Measurements from ENCODE around the gene SETD7. TPM values are rescaled to one million over a fixed set of nuclear protein-coding genes. Genes with fewer than 3 reads are reported as not detected.
A peak's percentile ranks its signal among the peaks of the same experiment; 100 is the strongest.

The SETD7 gene
- total and polyA plus RNA-seq, 2 donors (not counting 3 experiments of a cell fraction or from before 2014, with no cell fraction given), result 18.8 to 39.9 TPM

DNA sequence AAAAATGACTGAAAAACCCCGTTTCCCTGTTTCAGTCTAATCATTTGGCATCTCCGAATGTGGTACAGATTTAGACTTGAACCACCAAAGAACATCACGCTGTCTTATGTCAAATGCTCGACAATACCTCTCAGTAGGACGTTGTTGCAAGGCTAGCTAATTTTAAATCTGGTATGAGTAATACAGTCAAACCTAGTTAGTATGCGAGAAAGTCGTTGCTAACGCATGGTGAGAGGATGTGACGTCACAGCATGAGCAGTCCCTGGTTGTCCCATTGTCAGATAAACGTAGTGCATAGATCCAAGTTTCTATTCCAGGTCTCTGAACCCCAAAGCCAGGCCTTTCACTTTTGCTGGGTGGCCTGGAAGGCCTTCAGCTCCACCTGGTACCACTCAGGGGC is 44.7 kb downstream of the SETD7 start:
- no peaks in the 10 kb centered on the region for H3K9me1 ChIP-seq (replicated peaks; ENCODE audit: control insufficient read depth, extremely low read depth, insufficient read depth, low read length)
- H3K4me3 ChIP-seq (replicated peaks in 1 of 3; ENCODE audit: insufficient read depth in 1 of 3, low read depth in 1 of 3, low read length in 3 of 3), result no peak overlapping the region
- BruUV-seq (replicated peaks), result no TSS peak
- CTCF ChIA-PET, result interaction anchor here (0.9 to 3.8 kb wide), 3 partner anchors 9 to 480 kb away, joined by 3 to 18 read pairs (median 6); no protein-coding TSS in a partner anchor
- H3K9ac ChIP-seq (replicated peaks; ENCODE audit: extremely low read depth, insufficient read depth, low read length), result no peak overlapping the region
- no peaks in the 10 kb centered on the region for H3K9me3 ChIP-seq (replicated peaks; ENCODE audit: control insufficient read depth, insufficient read depth, low read length)
- dilution Hi-C loops (cut with MboI; ENCODE audit: extremely low pct_ligation_motif_present, low sequenced_read_pairs), result no loop called here
- no peak overlapping the region for H2AFZ ChIP-seq (ENCODE audit: low read depth, low read length)
- DNase-seq (ENCODE audit: low read depth, low spot score) (no peak), FAIRE-seq (peak; percentile 46)
- H3K4me1 ChIP-seq (ENCODE audit: control insufficient read depth, extremely low read depth, insufficient read depth, low read length), result peaks cover 7% of the 10 kb centered on the region
- H3K27ac ChIP-seq (ENCODE audit: insufficient read depth, low read depth, low read length), result no peak overlapping the region
- no peak overlapping the region for H3K4me2 ChIP-seq (ENCODE audit: insufficient read depth, low read length)
- H4K20me1 ChIP-seq (replicated peaks; ENCODE audit: control insufficient read depth, extremely low read depth, insufficient read depth, low read length), result no peaks in the 10 kb centered on the region
- POLR2A ChIA-PET, result no interaction called here
- H3K36me3 ChIP-seq (ENCODE audit: control insufficient read depth in 2 of 2, extremely low read depth in 1 of 2, insufficient read depth in 2 of 2, low read length in 2 of 2), result peaks cover 6 to 20% of the 10 kb centered on the region in 2 experiments
- no peaks in the 10 kb centered on the region for H3K27me3 ChIP-seq (ENCODE audit: control insufficient read depth in 2 of 2, insufficient read depth in 2 of 2, low read length in 2 of 2)
- intact Hi-C loops (cut with micrococcal nuclease), result no loop called here
- no peaks in the 10 kb centered on the region for H3K79me2 ChIP-seq (ENCODE audit: control insufficient read depth, insufficient read depth, low read length)
- TF ChIP-seq POLR2AphosphoS5 (IDR thresholded peaks at IDR 0.05; ENCODE audit: insufficient read depth, low read depth, low read length) (no peak), POLR2A (IDR thresholded peaks at IDR 0.05; ENCODE audit: low read depth, low read length) (no peak), GATA2 (IDR thresholded peaks at IDR 0.05; ENCODE audit: insufficient read depth, insufficient read length, low read depth, low read length) (no peak), JUN (IDR thresholded peaks at IDR 0.05; ENCODE audit: borderline replicate concordance, insufficient read depth, insufficient read length, low read depth) (no peak), EZH2 (IDR thresholded peaks at IDR 0.05; ENCODE audit: borderline replicate concordance, low read depth, low read length, severe bottlenecking) (no peak), MYC (IDR thresholded peaks at IDR 0.05; ENCODE audit: low read depth, low read length) (no peak), FOS (IDR thresholded peaks at IDR 0.05; ENCODE audit: borderline replicate concordance, insufficient read depth, low read length) (no peak)
- TF ChIP-seq, protein P1, sequence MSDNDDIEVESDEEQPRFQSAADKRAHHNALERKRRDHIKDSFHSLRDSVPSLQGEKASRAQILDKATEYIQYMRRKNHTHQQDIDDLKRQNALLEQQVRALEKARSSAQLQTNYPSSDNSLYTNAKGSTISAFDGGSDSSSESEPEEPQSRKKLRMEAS (IDR thresholded peaks at IDR 0.05; ENCODE audit: insufficient read depth, insufficient read length), result no peak
- TF ChIP-seq, protein P2, sequence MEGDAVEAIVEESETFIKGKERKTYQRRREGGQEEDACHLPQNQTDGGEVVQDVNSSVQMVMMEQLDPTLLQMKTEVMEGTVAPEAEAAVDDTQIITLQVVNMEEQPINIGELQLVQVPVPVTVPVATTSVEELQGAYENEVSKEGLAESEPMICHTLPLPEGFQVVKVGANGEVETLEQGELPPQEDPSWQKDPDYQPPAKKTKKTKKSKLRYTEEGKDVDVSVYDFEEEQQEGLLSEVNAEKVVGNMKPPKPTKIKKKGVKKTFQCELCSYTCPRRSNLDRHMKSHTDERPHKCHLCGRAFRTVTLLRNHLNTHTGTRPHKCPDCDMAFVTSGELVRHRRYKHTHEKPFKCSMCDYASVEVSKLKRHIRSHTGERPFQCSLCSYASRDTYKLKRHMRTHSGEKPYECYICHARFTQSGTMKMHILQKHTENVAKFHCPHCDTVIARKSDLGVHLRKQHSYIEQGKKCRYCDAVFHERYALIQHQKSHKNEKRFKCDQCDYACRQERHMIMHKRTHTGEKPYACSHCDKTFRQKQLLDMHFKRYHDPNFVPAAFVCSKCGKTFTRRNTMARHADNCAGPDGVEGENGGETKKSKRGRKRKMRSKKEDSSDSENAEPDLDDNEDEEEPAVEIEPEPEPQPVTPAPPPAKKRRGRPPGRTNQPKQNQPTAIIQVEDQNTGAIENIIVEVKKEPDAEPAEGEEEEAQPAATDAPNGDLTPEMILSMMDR (IDR thresholded peaks at IDR 0.05; ENCODE audit: extremely low read depth in 1 of 2, insufficient read depth in 1 of 2, low read depth in 1 of 2, low read length in 2 of 2), result no peak

Data from endothelial cell of umbilical vein (primary cell).